K562 (cell line): ENCODE results near the gene RDH11. TPM values are rescaled to one million over a fixed set of nuclear protein-coding genes. Genes with fewer than 3 reads are reported as not detected.

ENCODE experiments used
- ATAC-seq: fragments of 200-7000 bp; cut with Tn5 transposase; 3 replicates; pipeline ENCODE4 v1.9.1; 2020; ENCODE audit warnings: moderate library complexity
- BruUV-seq: library from RNA; stranded (reverse); fragments of 400-500 nt; replicated peaks from 2 replicates; lab custom pipeline; 2021; lab: Mats Ljungman, UMichigan
- CTCF ChIA-PET: fragments of 300-600 bp; formaldehyde crosslinking; extraction: SDS; loops from one replicate; lab custom pipeline; 2021; ENCODE audit warnings: low intra/inter-chr PET ratio; lab: Yijun Ruan, JAX
- POLR2A ChIA-PET: fragments of 300-600, 350-650 bp; sonication (Branson Sonifier 250); formaldehyde crosslinking; extraction: SDS; loops from one replicate; lab custom pipeline; 2021; ENCODE audit warnings: antibody characterized with exemption, inconsistent platforms; lab: Yijun Ruan, JAX
- DNase-seq, 4 experiments: peaks; one replicate each; pipeline versions ENCODE4 v3.0.0 to v3.0.0-alpha.2; 2011 to 2018; ENCODE audit warnings: low spot score in 3 of 4, mixed read lengths in 3 of 4; ENCODE audit errors: extremely low read depth in 1 of 4
- FAIRE-seq: peaks from 2 replicates; lab custom pipeline; 2011; peaks lifted over from hg19 to GRCh38; lab: Jason Lieb, UNC
- H2AFZ ChIP-seq: 2 replicates; pipeline ENCODE4 v1.6.0; 2011; ENCODE audit warnings: low read depth, low read length, control low read depth, inconsistent platforms
- H3K27ac ChIP-seq: fragments of 200-600 bp; 3 replicates; pipeline ENCODE4 v1.8.0; 2011; ENCODE audit warnings: low read depth, mild to moderate bottlenecking, control low read depth, inconsistent platforms, low read length, moderate library complexity, mixed read lengths; ENCODE audit errors: extremely low read depth
- H3K27me3 ChIP-seq, 2 experiments: fragments of 300-600 bp in 1 of 2; 2 replicates in 1 of 2; 3 replicates in 1 of 2; pipeline versions ENCODE4 v1.6.0 to v1.8.0; 2011; ENCODE audit warnings: inconsistent platforms in 2 of 2, low read length in 2 of 2, mild to moderate bottlenecking in 1 of 2, mixed read lengths in 1 of 2, moderate library complexity in 1 of 2; ENCODE audit not compliant: control insufficient read depth in 2 of 2, insufficient read depth in 2 of 2
- H3K36me3 ChIP-seq: fragments of 300-600 bp; 3 replicates; pipeline ENCODE4 v1.8.0; 2011; ENCODE audit warnings: mild to moderate bottlenecking, low read length, inconsistent platforms; ENCODE audit not compliant: control insufficient read depth, insufficient read depth
- H3K4me1 ChIP-seq, 2 experiments: fragments of 200-600 bp in 1 of 2; replicated peaks in 1 of 2; 2 replicates in 1 of 2; 3 replicates in 1 of 2; pipeline versions ENCODE4 v1.5.1 to v1.8.0; 2011; ENCODE audit warnings: inconsistent platforms in 2 of 2, low read length in 2 of 2, mild to moderate bottlenecking in 1 of 2, mixed read lengths in 1 of 2, moderate library complexity in 1 of 2; ENCODE audit not compliant: control insufficient read depth in 2 of 2, insufficient read depth in 2 of 2
- H3K4me2 ChIP-seq: 2 replicates; pipeline ENCODE4 v1.6.1; 2011; ENCODE audit warnings: low read length, control low read depth, inconsistent platforms, mixed read lengths; ENCODE audit not compliant: insufficient read depth
- H3K4me3 ChIP-seq: fragments of 200-600 bp; sonication (generic), shearing (Covaris generic); 2 replicates; pipeline ENCODE4 v1.5.1; 2016; ENCODE audit warnings: control low read depth, inconsistent platforms
- H3K79me2 ChIP-seq: fragments of 200-600 bp; 3 replicates; pipeline ENCODE4 v1.8.0; 2011; ENCODE audit warnings: low read length, inconsistent platforms; ENCODE audit not compliant: control insufficient read depth, insufficient read depth
- H3K9ac ChIP-seq, 2 experiments: 2 replicates each; pipeline versions ENCODE4 v1.6.0 to v1.6.1; 2011; ENCODE audit warnings: low read depth in 2 of 2, low read length in 2 of 2, control low read depth in 1 of 2, inconsistent platforms in 1 of 2, mild to moderate bottlenecking in 1 of 2, mixed read lengths in 1 of 2; ENCODE audit not compliant: insufficient read depth in 1 of 2
- H3K9me1 ChIP-seq: one replicate; pipeline ENCODE4 v1.6.0; 2011; ENCODE audit warnings: inconsistent platforms, mild to moderate bottlenecking, low read length, moderate library complexity; ENCODE audit not compliant: control insufficient read depth, insufficient read depth
- H3K9me3 ChIP-seq: replicated peaks from 2 replicates; pipeline ENCODE4 v1.5.1; 2011; ENCODE audit warnings: low read depth, low read length, inconsistent platforms; ENCODE audit not compliant: control insufficient read depth, insufficient read depth
- H4K20me1 ChIP-seq: replicated peaks from 2 replicates; pipeline ENCODE4 v1.6.1; 2011; ENCODE audit warnings: low read length, inconsistent platforms, mixed read lengths; ENCODE audit not compliant: control insufficient read depth, insufficient read depth
- ADNP ChIP-seq: fragments of 200-800 bp; sonication (Bioruptor generic); IDR thresholded peaks from 2 replicates; pipeline ENCODE4 v1.6.1; 2016; ENCODE audit warnings: missing genetic modification characterization, missing compliant biosample characterization
- C11orf30 ChIP-seq: fragments of 450-650 bp; IDR thresholded peaks from 2 replicates; pipeline ENCODE4 v1.6.1; 2016; ENCODE audit warnings: low read depth, mild to moderate bottlenecking
- CBX8 ChIP-seq: fragments of 200-600 bp; sonication (generic); IDR thresholded peaks from 2 replicates; pipeline ENCODE4 v1.6.1; 2012; ENCODE audit warnings: borderline replicate concordance, mixed run types, low read depth, mild to moderate bottlenecking, moderate library complexity, mixed read lengths, low read length, control low read depth, inconsistent platforms; ENCODE audit not compliant: poor library complexity, severe bottlenecking; ENCODE audit errors: extremely low read depth
- MAFF ChIP-seq: IDR thresholded peaks from 2 replicates; pipeline ENCODE4 v1.6.1; 2012; ENCODE audit warnings: low read length, improper control_type of control experiment
- MAFG ChIP-seq: fragments of 450-650 bp; conservative IDR thresholded peaks from 2 replicates; pipeline ENCODE4 v1.6.1; 2016; ENCODE audit warnings: missing genetic modification characterization, missing compliant biosample characterization
- MAFK ChIP-seq: IDR thresholded peaks from 2 replicates; pipeline ENCODE4 v1.6.1; 2011; ENCODE audit warnings: low read length, improper control_type of control experiment
- RBM22 ChIP-seq: fragments of 200-400 bp; formaldehyde crosslinking; IDR thresholded peaks from 2 replicates; pipeline ENCODE4 v1.6.1; 2018; ENCODE audit warnings: low read length, low read depth; ENCODE audit not compliant: poor library complexity, severe bottlenecking
- SAFB2 ChIP-seq: fragments of 200-400 bp; formaldehyde crosslinking; IDR thresholded peaks from 2 replicates; pipeline ENCODE4 v1.6.1; 2018; ENCODE audit warnings: borderline replicate concordance, low read length, low read depth, moderate library complexity; ENCODE audit not compliant: severe bottlenecking
- SP1 ChIP-seq: sonication (generic); formaldehyde crosslinking; IDR thresholded peaks from 2 replicates; pipeline ENCODE4 v1.8.1; 2022; ENCODE audit warnings: mild to moderate bottlenecking, missing genetic modification reagents
- ZNF263 ChIP-seq: sonication (generic); formaldehyde crosslinking; IDR thresholded peaks from 2 replicates; pipeline ENCODE4 v1.8.0; 2022; ENCODE audit warnings: mild to moderate bottlenecking, missing genetic modification reagents, borderline replicate concordance
- ZNF316 ChIP-seq: fragments of 450-650 bp; IDR thresholded peaks from 2 replicates; pipeline ENCODE4 v1.6.1; 2016
- WGBS: fragments of 100-300 bp; shearing (Covaris generic); methylation state at CpG from one replicate; pipeline ENCODE4 v1.1.6; 2016; ENCODE audit warnings: low coverage, mixed read lengths; ENCODE audit not compliant: insufficient coverage; ENCODE audit errors: missing lambda C conversion rate; 5-methylcytosine and 5-hydroxymethylcytosine counted together
- in situ Hi-C: fragments of 300-500 bp; cut with MboI; formaldehyde crosslinking; loops from 4 replicates; pipeline ENCODE4 v1.15.0; 2018; ENCODE audit warnings: inconsistent platforms, mixed read lengths
- intact Hi-C: fragments of 100-400 bp; cut with micrococcal nuclease; formaldehyde crosslinking; loops from 2 replicates; pipeline ENCODE4 v1.14.2; 2022
- polyA plus RNA-seq, 8 experiments: library from polyadenylated mRNA; depleted of rRNA in 4 of 8; stranded (reverse) in 5 of 8; unstranded in 3 of 8; fragments of >200 nt; fragmentation: Nextera tagmentation in 2 of 8; fragmentation: Illumina TruSeq in 1 of 8; extraction: Ambion mirVana in 2 of 8; extraction: Trizol in 1 of 8; gene quantifications; 2 replicates each; pipeline versions ENCODE4 v1.2.1 to v1.2.3, GENCODE V29; 2011 to 2014; ENCODE audit warnings: inconsistent platforms in 1 of 8, missing spikeins in 1 of 8
- total RNA-seq, 7 experiments: library from RNA; depleted of rRNA in 6 of 7; stranded (reverse); fragments of >200 nt in 6 of 7; fragmentation: Illumina TruSeq in 2 of 7; extraction: Trizol in 2 of 7; gene quantifications; 2 replicates each; pipeline versions ENCODE4 v1.2.1 to v1.2.3, GENCODE V29; 2011 to 2021; ENCODE audit warnings: low replicate concordance in 1 of 7
- TF ChIP-seq, protein P1 (sequence below): fragments of 250-450 bp; sonication (Bioruptor Pico); IDR thresholded peaks from 2 replicates; pipeline ENCODE4 v1.8.0; 2021; ENCODE audit warnings: borderline replicate concordance, mild to moderate bottlenecking, moderate library complexity; ENCODE audit not compliant: poor library complexity, severe bottlenecking
- TF ChIP-seq, protein P2 (sequence below), 2 experiments: fragments of 450-650 bp; IDR thresholded peaks; 2 replicates each; pipeline ENCODE4 v1.6.1; 2016

The RDH11 gene
- total and polyA plus RNA-seq, 9 of the 15 experiments (the other 6 are each of a cell fraction or from before 2014, with no cell fraction given), result 50.6 to 172 (median 70.5) TPM

DNA sequence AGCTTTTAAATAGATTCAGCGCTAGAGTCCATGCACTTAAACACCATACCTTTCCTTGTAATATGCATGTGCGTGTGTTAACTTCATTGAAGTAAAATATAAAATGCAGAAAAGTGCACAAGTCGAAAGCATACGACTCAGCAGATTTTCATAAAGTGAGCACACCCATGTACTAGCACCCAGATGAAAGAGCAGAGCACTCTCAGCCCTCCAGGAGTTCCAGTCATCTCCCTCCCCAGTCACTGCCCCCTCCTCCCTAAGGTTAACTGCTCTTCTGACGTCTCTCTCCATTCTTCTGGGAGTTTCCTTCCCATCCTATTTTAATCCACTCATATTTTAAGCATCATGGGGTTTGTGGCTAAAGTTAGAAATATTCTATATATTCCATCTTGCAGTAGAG lies 26.3 kb upstream of the RDH11 start:
- H3K27me3 ChIP-seq, result no peaks in the 10 kb centered on the region; a peak in 1 of 5 replicates
- no peak overlapping the region for H3K4me3 ChIP-seq
- intact Hi-C loops (no loop called here), in situ Hi-C loops (no loop called here)
- H3K79me2 ChIP-seq, result no peaks in the 10 kb centered on the region
- BruUV-seq, result no TSS peak
- ChIA-PET POLR2A (interaction anchor here (0.8 kb wide), 1 partner anchor 17 kb away, joined by 3 read pairs; no protein-coding TSS in a partner anchor), CTCF (no interaction called here)
- H3K9me1 ChIP-seq, result no peaks in the 10 kb centered on the region
- TF ChIP-seq, protein P1, sequence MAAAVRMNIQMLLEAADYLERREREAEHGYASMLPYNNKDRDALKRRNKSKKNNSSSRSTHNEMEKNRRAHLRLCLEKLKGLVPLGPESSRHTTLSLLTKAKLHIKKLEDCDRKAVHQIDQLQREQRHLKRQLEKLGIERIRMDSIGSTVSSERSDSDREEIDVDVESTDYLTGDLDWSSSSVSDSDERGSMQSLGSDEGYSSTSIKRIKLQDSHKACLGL (CRISPR knock-in tag), result no peak
- TF ChIP-seq, protein P2, sequence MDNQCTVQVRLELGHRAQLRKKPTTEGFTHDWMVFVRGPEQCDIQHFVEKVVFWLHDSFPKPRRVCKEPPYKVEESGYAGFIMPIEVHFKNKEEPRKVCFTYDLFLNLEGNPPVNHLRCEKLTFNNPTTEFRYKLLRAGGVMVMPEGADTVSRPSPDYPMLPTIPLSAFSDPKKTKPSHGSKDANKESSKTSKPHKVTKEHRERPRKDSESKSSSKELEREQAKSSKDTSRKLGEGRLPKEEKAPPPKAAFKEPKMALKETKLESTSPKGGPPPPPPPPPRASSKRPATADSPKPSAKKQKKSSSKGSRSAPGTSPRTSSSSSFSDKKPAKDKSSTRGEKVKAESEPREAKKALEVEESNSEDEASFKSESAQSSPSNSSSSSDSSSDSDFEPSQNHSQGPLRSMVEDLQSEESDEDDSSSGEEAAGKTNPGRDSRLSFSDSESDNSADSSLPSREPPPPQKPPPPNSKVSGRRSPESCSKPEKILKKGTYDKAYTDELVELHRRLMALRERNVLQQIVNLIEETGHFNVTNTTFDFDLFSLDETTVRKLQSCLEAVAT (IDR thresholded peaks at IDR 0.05), result no peak
- TF ChIP-seq ADNP (tag) (no peak), RBM22 (no peak), ZNF316 (peak; percentile 89), MAFG (tag) (peak; percentile 61; the same call in 1 of the 2 replicates), SP1 (CRISPR knock-in tag) (no peak), ZNF263 (peak; percentile 56; the same call in 1 of the 2 replicates), CBX8 (no peak), MAFK (peak; percentile 68), C11orf30 (peak; percentile 82), SAFB2 (no peak), MAFF (peak; percentile 69)
- no peak overlapping the region for H3K9ac ChIP-seq
- H4K20me1 ChIP-seq, result no peaks in the 10 kb centered on the region
- no peaks in the 10 kb centered on the region for H3K9me3 ChIP-seq
- DNase-seq (no peak), FAIRE-seq (no peak), ATAC-seq (0 out of 3 replicates have a peak, but pooled peaks have one; percentile 20)
- H3K4me1 ChIP-seq, result peaks cover 0 to 3% of the 10 kb centered on the region in 2 experiments; a peak in 2 of 5 replicates
- no peak overlapping the region for H3K27ac ChIP-seq
- H3K36me3 ChIP-seq, result no peaks in the 10 kb centered on the region
- H2AFZ ChIP-seq, result peak overlapping the region; percentile 55; the same call in 1 of the 2 replicates
- 34% methylated on average over 5 of the region's 5 CpGs for WGBS
- H3K4me2 ChIP-seq, result no peak overlapping the region
